Kidney (tissue), 14 donors: Measurements from ENCODE around the gene TRPM5. TPM values are rescaled to one million over a fixed set of nuclear protein-coding genes. Genes with fewer than 3 reads are reported as not detected.

Source experiments
- DNase-seq, 5 donors: peaks; one replicate each; pipeline ENCODE4 v3.0.0-alpha.2; 2013 to 2020
- FAIRE-seq: peaks from 2 replicates; lab custom pipeline; 2012; peaks lifted over from hg19 to GRCh38; lab: Jason Lieb, UNC
- H3K27ac ChIP-seq, 2 donors: one replicate each; pipeline ENCODE4 v1.7.0; 2013; ENCODE audit warnings: low read depth in 2 of 2, low read length in 2 of 2, inconsistent platforms in 1 of 2
- H3K27me3 ChIP-seq: one replicate; pipeline ENCODE4 v1.7.1; 2013; ENCODE audit warnings: low read length, inconsistent platforms; ENCODE audit not compliant: control insufficient read depth, insufficient read depth
- H3K36me3 ChIP-seq, 3 donors: one replicate each; pipeline versions ENCODE4 v1.7.0 to v1.7.1; 2013; ENCODE audit warnings: low read length in 3 of 3, control low read depth in 1 of 3, inconsistent platforms in 1 of 3; ENCODE audit not compliant: insufficient read depth in 3 of 3, control insufficient read depth in 2 of 3
- H3K4me1 ChIP-seq, 3 donors: one replicate each; pipeline versions ENCODE4 v1.7.0 to v1.7.1; 2013; ENCODE audit warnings: low read length in 3 of 3, inconsistent platforms in 1 of 3, low read depth in 1 of 3; ENCODE audit not compliant: control insufficient read depth in 2 of 3, insufficient read depth in 2 of 3
- H3K4me3 ChIP-seq, 3 donors: one replicate each; pipeline versions ENCODE4 v1.7.0 to v1.8.1; 2013; ENCODE audit warnings: low read length in 3 of 3, control low read depth in 1 of 3, inconsistent platforms in 1 of 3
- H3K9ac ChIP-seq, 3 donors: one replicate each; pipeline versions ENCODE4 v1.7.0 to v1.7.1; 2013; ENCODE audit warnings: low read length in 3 of 3, control low read depth in 1 of 3, inconsistent platforms in 1 of 3
- H3K9me3 ChIP-seq, 3 donors: one replicate each; pipeline versions ENCODE4 v1.7.0 to v1.7.1; 2013; ENCODE audit warnings: low read length in 3 of 3, control low read depth in 1 of 3, inconsistent platforms in 1 of 3; ENCODE audit not compliant: control insufficient read depth in 2 of 3, insufficient read depth in 1 of 3
- intact Hi-C: fragments of 100-400 bp; cut with DNase I; formaldehyde crosslinking; loops from one replicate; pipeline ENCODE4 v1.11.1; 2022
- polyA plus RNA-seq: library from polyadenylated mRNA; stranded (reverse); fragments of 350-450 nt; fragmentation: Illumina TruSeq; extraction: RNeasy Lipid Tissue Mini Kit (QIAGEN cat#74804); gene quantifications from one replicate; pipeline ENCODE4 v1.2.3, GENCODE V29; 2014; ENCODE audit warnings: low read depth, low replicate concordance; ENCODE audit not compliant: insufficient read depth
- total RNA-seq: library from RNA; stranded (reverse); fragmentation: NEBNext Ultra II Directional; extraction: Animal tissue kit (Norgen Biotek cat#: 25700); gene quantifications from one replicate; pipeline ENCODE4 v1.2.1, GENCODE V29; 2021
- TF ChIP-seq, protein P1 (sequence below): IDR thresholded peaks from 3 replicates; pipeline ENCODE4 v1.5.1; 2012; ENCODE audit warnings: mild to moderate bottlenecking, moderate library complexity, borderline replicate concordance; ENCODE audit not compliant: insufficient read depth; ENCODE audit errors: extremely low read depth
- donor health status: control.
- donor health status: control.
- donor health status: control.
- donor health status: control.
- donor health status: control.
- donor health status: DM: yes; HTN: yes; CAD: no.
- donor health status: Normal renal cell carcinoma (clear cell type).

Gene TRPM5
- total and polyA plus RNA-seq, 2 donors from 2014 or later: 0.25 to 0.69 TPM

DNA sequence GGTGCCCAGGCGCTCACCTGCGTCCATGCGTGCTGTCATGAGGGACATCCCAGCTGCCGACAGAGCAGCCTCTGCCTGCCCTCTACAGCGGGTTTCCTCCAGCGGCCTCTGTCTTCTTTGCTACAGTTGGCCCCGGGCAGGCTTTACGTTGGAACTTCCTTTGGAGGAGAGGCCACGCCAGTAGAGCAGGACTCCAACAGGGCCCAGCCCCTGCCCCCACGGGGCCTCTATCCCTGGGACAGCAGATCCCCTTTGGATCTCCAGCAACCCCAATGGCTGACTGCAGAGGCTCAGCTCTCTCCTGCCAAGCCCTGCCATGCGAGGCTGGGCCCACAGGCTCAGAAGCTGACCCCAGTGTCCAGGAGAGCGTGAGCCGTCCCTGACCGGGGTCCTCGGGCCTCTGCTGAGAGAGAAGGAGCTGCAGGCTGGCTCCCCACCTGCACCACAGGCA, 12.1 kb downstream of the TRPM5 start:
- TF ChIP-seq, protein P1, sequence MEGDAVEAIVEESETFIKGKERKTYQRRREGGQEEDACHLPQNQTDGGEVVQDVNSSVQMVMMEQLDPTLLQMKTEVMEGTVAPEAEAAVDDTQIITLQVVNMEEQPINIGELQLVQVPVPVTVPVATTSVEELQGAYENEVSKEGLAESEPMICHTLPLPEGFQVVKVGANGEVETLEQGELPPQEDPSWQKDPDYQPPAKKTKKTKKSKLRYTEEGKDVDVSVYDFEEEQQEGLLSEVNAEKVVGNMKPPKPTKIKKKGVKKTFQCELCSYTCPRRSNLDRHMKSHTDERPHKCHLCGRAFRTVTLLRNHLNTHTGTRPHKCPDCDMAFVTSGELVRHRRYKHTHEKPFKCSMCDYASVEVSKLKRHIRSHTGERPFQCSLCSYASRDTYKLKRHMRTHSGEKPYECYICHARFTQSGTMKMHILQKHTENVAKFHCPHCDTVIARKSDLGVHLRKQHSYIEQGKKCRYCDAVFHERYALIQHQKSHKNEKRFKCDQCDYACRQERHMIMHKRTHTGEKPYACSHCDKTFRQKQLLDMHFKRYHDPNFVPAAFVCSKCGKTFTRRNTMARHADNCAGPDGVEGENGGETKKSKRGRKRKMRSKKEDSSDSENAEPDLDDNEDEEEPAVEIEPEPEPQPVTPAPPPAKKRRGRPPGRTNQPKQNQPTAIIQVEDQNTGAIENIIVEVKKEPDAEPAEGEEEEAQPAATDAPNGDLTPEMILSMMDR: no peak
- intact Hi-C loops: no loop called here
- Histone ChIP-seq H3K36me3 (peaks cover 0 to 6% (median 0%) of the 10 kb centered on the region in 3 donors), H3K27ac (no peak overlapping the region), H3K9me3 (no peaks in the 10 kb centered on the region), H3K4me3 (no peak overlapping the region), H3K27me3 (no peaks in the 10 kb centered on the region), H3K4me1 (no peaks in the 10 kb centered on the region), H3K9ac (no peak overlapping the region)
- DNase-seq (peak in 3 of 5 donors; percentile 22 to 54 (median 45)), FAIRE-seq (no peak)

DNA sequence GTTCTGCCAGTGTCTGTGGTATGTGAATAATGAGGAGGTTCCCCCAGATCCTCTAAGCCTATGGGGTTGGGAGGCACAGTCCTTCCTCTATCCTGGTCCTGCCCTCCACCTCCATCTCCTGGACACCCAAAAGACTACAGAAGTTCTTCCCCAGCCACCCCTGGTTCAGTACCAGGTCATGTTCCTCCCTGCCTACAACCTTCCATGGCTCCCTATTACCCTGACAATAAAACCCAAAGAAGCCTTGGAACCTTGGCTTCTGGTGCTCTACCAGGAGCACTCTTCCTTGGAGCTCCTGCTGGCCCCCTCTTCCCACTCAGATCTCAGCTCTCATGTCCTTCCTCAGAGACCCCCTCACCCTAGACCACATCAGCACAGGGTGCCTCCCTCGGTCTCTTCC, 12.9 kb downstream of the TRPM5 start:
- TF ChIP-seq, protein P1: no peak
- no peak overlapping the region for H3K9ac ChIP-seq
- H3K36me3 ChIP-seq: peaks cover 0 to 6% (median 0%) of the 10 kb centered on the region in 3 donors
- intact Hi-C loops: no loop called here
- no peaks in the 10 kb centered on the region for H3K9me3 ChIP-seq
- H3K27me3 ChIP-seq: no peaks in the 10 kb centered on the region
- H3K4me1 ChIP-seq: no peaks in the 10 kb centered on the region
- no peak overlapping the region for H3K27ac ChIP-seq
- DNase-seq: no peak
- no peak for FAIRE-seq
- H3K4me3 ChIP-seq: no peak overlapping the region

DNA sequence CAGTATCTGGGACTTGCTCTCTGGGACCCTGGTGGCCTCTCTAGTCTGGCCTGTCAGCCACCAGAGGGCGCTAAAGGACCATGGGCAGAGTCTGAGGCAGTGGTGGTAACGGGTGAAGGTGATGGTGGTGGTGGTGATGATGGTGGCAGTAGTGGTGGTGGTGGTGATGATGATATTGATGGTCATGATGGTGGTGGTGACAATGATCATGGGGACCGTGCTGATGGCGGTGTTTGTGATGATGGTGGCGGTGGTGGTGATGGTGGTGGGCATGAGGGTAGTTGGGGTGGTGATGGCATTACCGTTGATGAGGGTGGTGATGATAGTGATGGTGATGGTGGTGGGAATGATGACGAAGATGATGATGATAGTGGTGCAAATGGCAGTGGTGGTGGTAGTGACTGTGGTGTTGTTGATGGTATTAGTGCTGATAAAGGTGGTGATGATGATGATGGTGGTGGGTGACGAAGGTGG, 16.0 kb downstream of the TRPM5 start:
- Histone ChIP-seq H3K27me3 (no peaks in the 10 kb centered on the region), H3K9ac (no peak overlapping the region), H3K27ac (no peak overlapping the region), H3K36me3 (no peaks in the 10 kb centered on the region), H3K4me3 (no peak overlapping the region), H3K4me1 (no peaks in the 10 kb centered on the region), H3K9me3 (no peaks in the 10 kb centered on the region)
- FAIRE-seq (no peak), DNase-seq (peak; percentile 67 to 87 (median 76))
- intact Hi-C loops: loop anchor here (5.0 to 10.0 kb wide), 2 partner anchors 104 to 456 kb away; partner anchors contain the start of gene CDKN1C
- TF ChIP-seq, protein P1: peak; percentile 96
